Omental fat pad (tissue), 4 donors: ENCODE measurements around the gene NKX2-8. TPM values are rescaled to one million over a fixed set of nuclear protein-coding genes. Genes with fewer than 3 reads are reported as not detected.

ENCODE experiments used
- ATAC-seq: fragments of 150-250 bp; one replicate; pipeline ENCODE4 v1.9.1; 2016; ENCODE audit warnings: mild to moderate bottlenecking, moderate library complexity; ENCODE audit not compliant: low FRiP score
- DNase-seq: peaks from one replicate; pipeline ENCODE4 v3.0.0-alpha.2; 2019; ENCODE audit warnings: low spot score
- CTCF ChIP-seq, 3 donors: fragments of 450-650 bp; IDR thresholded peaks; one replicate each; pipeline ENCODE4 v1.5.1; 2016 to 2017; ENCODE audit warnings: antibody characterized with exemption in 3 of 3, mild to moderate bottlenecking in 3 of 3, moderate library complexity in 2 of 3
- total RNA-seq, 4 donors: library from RNA; depleted of rRNA; stranded (reverse); fragments of >200 nt; gene quantifications; one replicate each; pipeline ENCODE4 v1.1.0, GENCODE V29; 2016

NKX2-8 gene
- not detected for total RNA-seq

- ATAC-seq, result no peak
- TF ChIP-seq CTCF (IDR thresholded peaks at IDR 0.05), result no peak
- DNase-seq, result no peak
These were observed at the start of gene NKX2-8 for GRCh38 chr14:36582011-36582873. NKX2-8 (minus strand) TSS chr14:36582614; CDS start chr14:36582389, 225 bp downstream.

GRCh38 chr14:36627981-36628380 lies 45.6 kb upstream of the NKX2-8 start:
- no peak for TF ChIP-seq CTCF (IDR thresholded peaks at IDR 0.05)
- no peak for DNase-seq
- ATAC-seq, result no peak

- TF ChIP-seq CTCF (IDR thresholded peaks at IDR 0.05), result no peak
- no peak for ATAC-seq
- DNase-seq, result no peak
These were observed 43.7 kb upstream of the NKX2-8 start for GRCh38 chr14:36626151-36626550.

GRCh38 chr14:36625436-36625835 lies 43.0 kb upstream of the NKX2-8 start:
- no peak for DNase-seq
- TF ChIP-seq CTCF (IDR thresholded peaks at IDR 0.05), result no peak
- ATAC-seq, result no peak

GRCh38 chr14:36625014-36625413 lies 42.6 kb upstream of the NKX2-8 start:
- ATAC-seq (no peak), DNase-seq (no peak)
- TF ChIP-seq CTCF (IDR thresholded peaks at IDR 0.05), result no peak

GRCh38 chr14:36619853-36620252 lies 37.4 kb upstream of the NKX2-8 start:
- no peak for ATAC-seq
- no peak for TF ChIP-seq CTCF (IDR thresholded peaks at IDR 0.05)
- DNase-seq, result no peak

GRCh38 chr14:36619131-36619530 lies 36.7 kb upstream of the NKX2-8 start:
- TF ChIP-seq CTCF (IDR thresholded peaks at IDR 0.05), result no peak
- ATAC-seq, result no peak
- DNase-seq, result no peak
